22Rv1 (cell line): ENCODE measurements around the gene PYHIN1.

Experiments used
- ZFX ChIP-seq: fragments of 450-650 bp; IDR thresholded peaks from 2 replicates; pipeline ENCODE4 v1.6.1; 2017; ENCODE audit warnings: antibody characterized with exemption, borderline replicate concordance
- TF ChIP-seq, protein P1 (sequence below): fragments of 450-650 bp; IDR thresholded peaks from 2 replicates; pipeline ENCODE4 v1.5.1; 2017; ENCODE audit warnings: mild to moderate bottlenecking

- TF ChIP-seq, protein P1, sequence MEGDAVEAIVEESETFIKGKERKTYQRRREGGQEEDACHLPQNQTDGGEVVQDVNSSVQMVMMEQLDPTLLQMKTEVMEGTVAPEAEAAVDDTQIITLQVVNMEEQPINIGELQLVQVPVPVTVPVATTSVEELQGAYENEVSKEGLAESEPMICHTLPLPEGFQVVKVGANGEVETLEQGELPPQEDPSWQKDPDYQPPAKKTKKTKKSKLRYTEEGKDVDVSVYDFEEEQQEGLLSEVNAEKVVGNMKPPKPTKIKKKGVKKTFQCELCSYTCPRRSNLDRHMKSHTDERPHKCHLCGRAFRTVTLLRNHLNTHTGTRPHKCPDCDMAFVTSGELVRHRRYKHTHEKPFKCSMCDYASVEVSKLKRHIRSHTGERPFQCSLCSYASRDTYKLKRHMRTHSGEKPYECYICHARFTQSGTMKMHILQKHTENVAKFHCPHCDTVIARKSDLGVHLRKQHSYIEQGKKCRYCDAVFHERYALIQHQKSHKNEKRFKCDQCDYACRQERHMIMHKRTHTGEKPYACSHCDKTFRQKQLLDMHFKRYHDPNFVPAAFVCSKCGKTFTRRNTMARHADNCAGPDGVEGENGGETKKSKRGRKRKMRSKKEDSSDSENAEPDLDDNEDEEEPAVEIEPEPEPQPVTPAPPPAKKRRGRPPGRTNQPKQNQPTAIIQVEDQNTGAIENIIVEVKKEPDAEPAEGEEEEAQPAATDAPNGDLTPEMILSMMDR = no peak
- no peak for TF ChIP-seq ZFX
Measured at GRCh38 chr1:158969855-158970254, 38.5 kb downstream of the PYHIN1 start.
